Dermis blood vessel endothelial cell (primary cell): Measurements from ENCODE around the gene SLC13A5. TPM values are rescaled to one million over a fixed set of nuclear protein-coding genes. Genes with fewer than 3 reads are reported as not detected.
A peak's percentile ranks its signal among the peaks of the same experiment; 100 is the strongest.
"Not testable (repeated sequence)": the region's sequence is repeated elsewhere in the genome, so short reads cannot be mapped to it uniquely, and the experiment has no call there.

ENCODE experiments used
- DNase-seq: peaks from one replicate; pipeline ENCODE4 v3.0.0; 2010
- total RNA-seq: library from RNA; depleted of rRNA; stranded (reverse); fragments of >200 nt; gene quantifications from 2 replicates; pipeline ENCODE4 v1.2.3, GENCODE V29; 2014

The SLC13A5 gene
- total RNA-seq, 1 donor from 2014 or later, result not detected

DNA sequence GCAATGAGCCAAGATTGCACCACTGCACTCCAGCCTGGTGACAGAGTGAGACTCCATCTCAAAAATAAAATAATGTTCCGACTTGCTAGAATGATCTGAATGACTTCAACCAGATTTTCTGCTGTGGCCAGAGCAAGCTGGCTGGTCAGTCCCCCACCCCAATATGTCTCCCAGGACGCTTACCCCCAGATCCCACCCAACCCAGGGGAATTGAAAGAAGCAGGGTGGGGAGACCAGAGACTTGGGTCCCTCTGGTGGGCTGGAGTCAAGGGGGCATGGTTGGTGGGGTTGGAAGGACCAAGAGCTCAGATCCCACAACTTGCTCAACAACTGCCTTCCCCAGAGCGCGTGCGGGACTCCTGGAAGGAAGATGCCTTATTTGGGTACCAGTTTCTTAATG is 54.8 kb downstream of the SLC13A5 start:
- not testable (repeated sequence) for DNase-seq

DNA sequence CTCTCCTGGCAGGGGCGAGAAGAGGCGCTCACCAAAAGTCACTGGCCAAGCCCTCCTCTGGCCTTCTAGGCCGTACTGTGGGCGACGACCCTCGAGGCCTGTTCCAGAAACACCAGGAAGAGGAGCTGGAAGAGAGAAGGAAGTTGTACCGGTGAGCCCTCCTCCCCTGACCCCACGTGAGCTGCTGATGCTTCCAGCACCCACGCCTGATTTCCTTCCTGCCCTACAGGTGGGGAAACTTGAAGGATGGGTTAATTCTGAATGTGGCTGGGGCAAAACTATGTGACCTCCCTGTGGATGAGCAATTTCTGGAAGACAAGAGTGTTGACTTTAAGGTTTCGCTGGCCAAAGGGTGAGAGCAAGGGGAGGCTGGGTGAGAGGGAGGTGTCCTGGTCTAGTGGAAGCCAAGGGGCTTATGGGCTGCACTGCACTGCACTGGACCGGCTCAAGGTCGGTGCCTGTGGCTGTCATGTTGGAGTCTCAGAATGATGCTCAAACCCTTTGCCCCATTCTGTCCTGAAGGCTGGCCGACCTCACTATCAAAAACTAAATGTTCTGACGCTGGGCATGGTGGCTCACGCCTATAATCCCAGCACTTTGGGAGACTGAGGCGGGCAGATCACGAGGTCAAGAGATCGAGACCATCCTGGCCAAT is 55.4 kb downstream of the SLC13A5 start:
- DNase-seq, result no peak

DNA sequence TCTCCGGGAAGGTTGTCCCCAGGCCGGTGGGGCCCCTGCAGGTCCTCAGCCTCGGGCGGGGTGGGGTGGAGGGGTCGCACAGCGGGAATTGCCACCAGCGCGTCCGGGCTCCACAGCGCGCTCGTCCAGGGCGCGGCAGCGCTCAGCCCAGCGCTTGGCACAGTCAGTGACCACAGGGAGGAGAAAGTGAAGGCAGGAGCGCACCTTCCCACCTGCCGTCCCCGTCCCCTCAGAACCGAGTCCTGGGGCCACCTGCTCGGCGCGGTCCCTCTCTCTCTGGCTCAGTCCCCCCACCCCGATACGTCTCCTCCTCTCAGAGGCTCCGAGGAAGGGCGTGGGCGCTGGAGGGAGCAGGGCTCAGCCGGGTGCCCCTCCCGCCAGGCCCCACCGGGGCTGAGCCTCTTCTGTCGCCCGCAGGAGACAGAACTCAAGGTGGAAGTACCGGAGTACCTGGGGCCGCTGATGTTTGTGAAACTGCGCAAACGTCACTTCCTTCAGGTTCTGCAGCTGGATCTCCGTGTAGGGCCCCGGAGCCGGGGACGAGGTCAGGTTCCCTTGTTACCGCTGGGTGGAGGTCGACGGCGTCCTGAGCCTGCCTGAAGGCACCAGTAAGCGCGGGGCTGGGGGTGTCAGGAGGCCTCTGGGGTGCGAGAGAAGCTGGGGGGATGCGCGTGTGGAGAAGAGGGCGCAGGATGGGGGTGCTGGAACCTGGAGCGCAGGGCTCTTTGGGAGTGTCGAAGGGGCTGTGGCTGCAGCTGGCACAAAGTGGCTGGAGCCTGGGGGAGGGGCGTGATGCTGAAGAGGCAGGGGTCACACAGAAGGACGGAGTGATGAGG is 56.2 kb downstream of the SLC13A5 start:
- not testable (repeated sequence) for DNase-seq

DNA sequence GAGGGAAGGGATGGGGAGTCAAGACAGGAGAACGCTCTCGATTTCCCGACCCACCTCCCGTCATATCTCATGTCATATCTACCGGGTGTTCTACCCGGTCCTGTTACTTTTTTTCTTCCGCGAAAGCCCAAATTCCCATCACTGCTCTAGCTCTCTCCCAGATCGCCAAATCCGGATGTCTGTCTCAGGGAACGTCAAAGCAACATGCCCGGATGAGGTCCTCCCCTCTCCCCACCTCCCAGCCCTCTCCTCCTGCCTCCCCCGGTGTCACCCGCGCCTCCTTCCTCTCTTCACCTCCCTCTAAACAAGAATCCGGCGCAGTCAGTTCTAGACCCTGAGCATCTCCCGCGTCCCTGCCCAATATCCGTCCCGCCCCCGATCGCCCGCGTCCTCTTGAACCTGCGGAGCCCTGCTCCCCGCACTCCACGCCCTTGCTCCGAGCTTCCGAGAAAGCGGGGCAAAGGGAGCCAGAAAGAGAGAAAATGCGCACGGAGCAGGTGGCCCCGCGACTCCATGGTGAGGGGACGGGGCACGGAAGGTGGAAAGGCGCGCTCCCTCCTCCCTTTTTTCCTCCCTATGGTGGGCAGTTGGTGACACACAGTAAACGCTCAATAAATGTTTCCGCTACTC is 57.3 kb downstream of the SLC13A5 start:
- not testable (repeated sequence) for DNase-seq

DNA sequence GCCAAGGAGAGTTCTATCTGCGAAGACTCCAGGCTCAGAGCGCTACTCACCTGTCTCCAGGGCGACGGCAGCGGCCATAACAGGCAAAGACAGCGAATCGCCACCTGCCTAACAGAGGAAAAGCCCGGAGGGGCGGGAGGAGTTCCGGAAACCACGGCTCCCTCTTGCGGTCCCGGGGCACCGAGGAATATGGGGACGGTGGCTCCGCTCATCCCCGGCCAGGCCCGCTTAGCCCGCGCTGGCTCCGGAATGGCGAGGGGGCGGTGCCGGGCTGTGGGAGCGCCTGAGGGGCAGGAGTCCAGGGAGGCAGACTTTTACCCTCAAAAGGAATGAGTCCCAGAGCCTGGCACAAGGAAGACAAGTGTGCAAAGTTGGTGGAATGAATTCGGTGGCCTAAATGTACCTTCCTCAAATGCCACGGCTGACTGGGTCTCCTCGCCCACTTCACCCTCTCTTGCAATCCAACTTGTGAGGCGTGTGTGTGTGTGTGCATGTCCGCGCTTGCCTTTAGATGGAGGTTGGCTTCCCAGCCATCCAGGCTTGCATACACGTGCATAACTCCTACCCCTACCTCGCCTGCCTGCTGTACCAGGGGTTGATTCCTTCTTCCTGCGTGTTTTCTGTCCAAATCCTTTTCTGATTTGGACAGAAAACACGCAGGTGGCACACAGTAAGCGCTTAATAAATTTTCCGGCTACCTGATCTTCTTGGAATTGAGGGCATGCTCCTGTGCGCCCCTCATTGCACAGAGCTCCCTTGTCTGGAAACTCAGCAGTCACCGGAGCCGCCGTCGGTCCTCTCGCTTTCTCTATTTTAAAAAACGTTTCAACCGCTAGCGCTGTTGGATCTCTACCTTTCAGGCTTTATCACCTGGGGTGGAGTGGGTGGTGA is 58.1 kb downstream of the SLC13A5 start:
- DNase-seq, result peak; percentile 5

DNA sequence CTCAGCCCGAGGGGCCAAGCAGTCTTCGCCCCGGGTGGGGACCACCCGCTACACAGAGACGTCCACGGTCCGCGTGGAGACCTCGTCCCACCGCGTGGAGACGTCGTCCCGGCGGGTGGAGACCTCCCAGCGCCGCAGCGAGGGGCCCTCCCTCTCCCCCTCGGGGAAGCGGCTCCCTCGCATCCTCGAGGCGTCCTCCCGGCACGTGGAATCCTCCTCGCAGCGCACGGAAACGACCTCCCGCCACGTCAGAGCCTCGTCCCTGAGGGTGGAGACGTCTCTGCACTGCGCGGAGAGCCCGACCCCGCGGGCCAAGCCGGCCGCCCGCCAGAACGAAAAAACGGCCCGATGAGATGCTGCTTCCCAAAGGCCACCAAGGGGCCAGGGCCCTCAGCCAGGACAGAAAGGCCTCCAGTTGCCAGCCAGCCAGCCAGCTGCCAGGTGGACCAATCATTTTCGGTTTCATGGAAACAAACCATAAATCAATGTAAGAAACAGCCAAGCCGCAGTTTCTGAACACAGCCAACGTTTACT is 61.2 kb downstream of the SLC13A5 start:
- peak; percentile 26 for DNase-seq

DNA sequence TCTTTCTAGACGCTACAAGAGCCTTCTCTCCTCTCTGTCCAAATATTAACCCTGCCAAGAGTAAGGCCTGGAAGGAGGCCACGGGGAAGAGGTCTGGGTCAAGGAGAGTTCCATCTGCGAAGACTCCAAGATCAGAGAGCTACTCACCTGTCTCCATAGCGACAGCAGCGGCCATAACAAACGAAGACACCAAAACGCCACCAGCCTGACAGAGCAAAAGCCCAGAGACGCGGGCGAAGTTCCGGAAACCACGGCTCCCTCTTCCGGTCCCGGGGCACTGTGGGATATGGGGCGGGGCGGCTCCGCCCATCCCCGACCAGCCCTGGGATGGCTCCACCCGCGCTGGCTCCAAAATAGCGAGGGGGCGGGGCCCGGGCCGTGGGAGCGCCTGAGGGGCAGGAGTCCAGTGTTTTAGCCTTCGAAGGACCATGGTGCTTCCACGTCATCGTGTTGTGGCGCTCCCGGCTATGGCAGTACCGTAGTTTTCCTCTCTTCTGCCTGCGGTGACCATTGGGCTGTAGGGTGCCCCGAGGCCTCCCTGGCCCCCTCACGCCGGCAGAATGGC is 61.7 kb downstream of the SLC13A5 start, which contains the start of the genes C17orf100 and MED31:
Gene C17orf100, plus strand, starts transcription at position 409 of the 565 bp plus-strand sequence. Its CDS starts 152 bp downstream, at position 561.
Gene MED31, minus strand, starts transcription at position 252 of the 565 bp plus-strand sequence. Its CDS starts 77 bp downstream, at position 175.
- DNase-seq, result peak; percentile 90

DNA sequence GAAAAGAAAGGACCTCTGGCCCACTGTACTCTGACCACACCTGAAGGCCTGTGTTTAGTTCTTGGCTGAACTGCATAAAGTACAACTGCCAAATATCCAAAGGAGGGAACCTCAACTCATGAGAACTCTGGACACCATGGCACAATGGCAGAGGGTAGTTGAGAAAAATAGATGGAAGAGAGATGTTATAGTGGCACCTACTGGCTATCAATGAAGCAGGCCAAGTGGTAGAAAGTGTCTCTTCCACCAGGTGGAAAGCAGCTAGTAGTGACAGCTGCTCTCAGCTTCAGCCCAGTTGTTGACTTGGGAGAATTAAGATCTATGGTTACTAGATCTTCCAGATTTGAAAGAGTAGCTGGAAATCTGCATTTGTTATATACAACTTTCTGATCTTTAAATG is 65.0 kb downstream of the SLC13A5 start:
- DNase-seq, result peak; percentile 43

DNA sequence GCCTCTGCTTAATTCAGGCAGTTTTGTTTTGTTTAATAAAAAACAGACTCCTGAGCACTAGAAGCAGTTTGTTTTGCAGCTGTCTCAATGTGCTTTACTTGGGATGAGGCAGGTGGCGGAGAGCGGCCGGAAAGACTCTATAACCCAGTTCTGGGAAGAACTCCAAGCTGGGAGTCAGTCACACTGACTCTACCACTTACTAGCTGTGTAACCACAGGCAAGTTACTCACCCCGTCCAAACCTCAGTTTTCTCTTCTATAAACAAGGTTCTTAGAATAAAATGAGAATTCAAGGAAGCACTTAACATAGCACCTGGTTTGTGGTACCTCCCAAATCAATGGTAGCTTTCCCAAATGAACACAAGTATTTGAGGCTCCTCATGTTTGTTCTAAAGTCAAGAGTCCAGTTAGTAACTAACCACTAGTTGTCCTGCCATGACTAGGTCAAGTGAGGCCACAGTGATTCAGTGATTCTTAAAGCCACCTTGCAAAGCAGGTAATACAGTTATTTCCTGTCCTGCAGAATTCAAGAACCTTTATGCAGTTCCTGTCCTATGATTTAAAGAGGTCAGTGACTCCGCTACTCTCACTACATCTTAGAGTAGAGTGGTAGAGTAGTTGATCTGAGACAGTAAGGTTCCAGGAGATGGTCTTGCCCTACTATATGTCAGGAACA is 69.6 kb downstream of the SLC13A5 start:
- DNase-seq, result no peak

DNA sequence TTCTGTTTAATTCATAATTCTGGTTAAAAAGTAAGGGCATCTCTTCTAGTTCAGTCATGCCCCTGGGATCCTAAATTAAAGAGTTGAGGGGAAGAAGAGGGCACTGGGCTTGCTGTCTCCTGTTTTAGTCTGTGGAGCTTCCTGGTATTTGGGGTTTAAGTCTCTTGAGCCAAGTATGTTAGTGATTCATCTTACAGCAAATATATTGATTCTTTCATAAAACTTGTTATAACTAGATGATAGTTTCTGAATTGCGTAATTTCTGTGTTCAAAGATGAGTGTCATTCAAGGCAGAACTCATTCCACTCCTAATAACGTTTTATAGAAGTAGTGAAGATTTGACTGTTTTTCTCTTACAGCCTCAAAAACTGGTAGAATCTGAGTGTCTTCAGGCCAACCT is 70.6 kb downstream of the SLC13A5 start:
- DNase-seq, result no peak

DNA sequence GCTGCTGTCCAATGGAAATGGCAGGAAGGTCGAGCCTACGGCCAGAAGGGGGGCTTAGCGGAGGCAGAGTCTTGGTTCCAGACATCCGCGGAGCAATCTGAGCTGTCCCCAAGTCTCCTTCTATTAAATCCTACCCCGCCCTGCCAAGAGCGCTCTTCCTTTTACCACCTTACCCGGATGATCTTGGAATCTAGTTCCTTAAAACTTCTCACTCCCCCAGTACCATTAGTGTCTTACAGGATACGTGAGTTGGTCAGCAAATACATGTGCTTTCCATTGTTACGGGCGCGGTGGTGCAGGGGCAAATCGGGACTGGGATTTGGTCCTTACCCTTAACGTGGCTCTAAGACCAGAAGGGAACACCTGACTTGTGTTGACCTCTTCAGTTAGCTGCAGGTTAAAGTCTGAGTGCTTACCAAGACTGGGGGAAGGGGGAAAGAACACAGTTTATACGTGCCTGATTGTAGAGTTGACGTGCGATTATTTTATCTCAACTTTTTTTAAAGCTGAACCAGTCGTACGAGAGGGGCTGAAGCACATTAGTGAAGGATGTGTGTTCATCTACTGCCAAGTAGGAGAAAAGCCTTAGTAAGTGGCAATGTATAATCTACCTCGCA is 71.8 kb downstream of the SLC13A5 start:
- DNase-seq, result peak; percentile 58

DNA sequence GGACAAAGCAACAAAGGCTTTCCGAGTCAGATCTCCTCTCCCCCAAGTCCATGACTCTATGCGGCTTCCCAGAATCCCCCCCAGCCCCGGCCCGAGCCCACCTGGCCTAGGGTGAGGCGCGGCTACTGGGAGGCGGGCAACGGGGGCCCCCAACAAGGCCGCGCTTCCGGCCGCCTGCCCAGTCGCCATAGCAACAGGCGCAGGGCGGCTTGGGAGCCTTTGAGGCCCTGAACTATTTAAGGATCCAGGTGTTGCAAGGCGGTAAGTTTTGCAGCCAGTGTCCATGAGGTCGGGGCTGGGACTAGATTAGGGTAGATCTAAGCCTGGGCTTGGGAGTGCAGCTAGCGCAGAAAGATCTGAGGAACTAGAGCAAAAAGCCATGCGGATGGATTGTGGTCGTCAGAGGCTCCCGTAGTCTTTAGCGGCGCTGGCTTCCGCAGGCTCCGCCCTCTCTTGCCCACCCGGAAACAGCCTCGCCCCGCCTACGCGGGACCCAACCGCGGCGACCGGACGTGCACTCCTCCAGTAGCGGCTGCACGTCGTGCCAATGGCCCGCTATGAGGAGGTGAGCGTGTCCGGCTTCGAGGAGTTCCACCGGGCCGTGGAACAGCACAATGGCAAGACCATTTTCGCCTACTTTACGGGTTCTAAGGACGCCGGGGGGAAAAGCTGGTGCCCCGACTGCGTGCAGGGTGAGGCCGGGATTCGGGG is 72.5 kb downstream of the SLC13A5 start, which contains the start of the genes KIAA0753 and TXNDC17:
Gene KIAA0753, minus strand, starts transcription at position 176 of the 711 bp plus-strand sequence. CDS start 5,608 bp downstream, outside the sequence.
Gene TXNDC17, plus strand, starts transcription at position 525 of the 711 bp plus-strand sequence. Its CDS starts 23 bp downstream, at position 548.
- peak; percentile 94 for DNase-seq

DNA sequence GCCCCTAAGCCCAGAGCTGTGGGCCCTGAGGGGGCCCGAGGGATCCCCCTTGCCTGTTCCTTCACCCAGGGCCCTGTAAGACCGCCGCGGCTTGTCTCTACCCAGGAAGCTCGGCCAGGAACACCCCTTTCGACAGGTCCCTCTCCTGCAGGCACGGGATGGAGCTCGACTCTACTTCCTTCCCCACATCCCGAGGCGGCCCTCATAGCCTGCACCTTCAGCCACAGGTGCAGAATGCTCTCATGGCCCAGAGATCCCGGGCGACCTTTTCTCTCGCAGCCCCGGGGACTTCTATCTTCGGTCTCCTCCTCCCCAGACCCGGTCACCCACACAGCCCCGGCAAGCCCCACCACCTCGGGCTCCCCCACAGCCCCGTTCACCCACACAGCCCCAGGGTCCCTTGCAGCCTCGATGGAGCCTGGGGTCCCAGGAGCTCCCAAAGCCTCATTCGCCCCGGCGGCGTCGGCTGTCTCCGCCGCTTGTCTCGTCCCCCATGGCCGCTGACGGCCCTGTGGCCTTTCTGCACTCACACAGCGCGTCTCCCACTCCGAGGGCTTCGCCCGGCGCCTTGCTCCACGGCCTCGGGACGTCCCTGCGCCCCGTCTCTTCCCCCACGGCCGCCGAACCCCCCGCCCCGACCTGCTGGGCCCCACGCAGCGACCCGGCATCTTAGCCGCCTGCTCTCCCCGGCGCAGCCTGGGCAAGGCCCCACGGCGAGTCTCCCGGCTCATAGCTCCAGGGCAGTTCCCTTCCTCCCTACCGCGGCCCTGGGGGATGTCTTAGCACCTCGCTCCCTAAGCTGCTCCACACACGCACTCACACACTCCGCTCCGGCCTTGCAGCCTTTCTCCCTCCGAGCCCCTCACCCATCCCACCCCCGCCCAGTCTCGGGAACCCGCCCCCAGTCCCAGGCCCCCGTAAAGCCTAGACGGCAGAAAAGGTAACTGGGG is 73.3 kb downstream of the SLC13A5 start:
- DNase-seq, result peak; percentile 58

DNA sequence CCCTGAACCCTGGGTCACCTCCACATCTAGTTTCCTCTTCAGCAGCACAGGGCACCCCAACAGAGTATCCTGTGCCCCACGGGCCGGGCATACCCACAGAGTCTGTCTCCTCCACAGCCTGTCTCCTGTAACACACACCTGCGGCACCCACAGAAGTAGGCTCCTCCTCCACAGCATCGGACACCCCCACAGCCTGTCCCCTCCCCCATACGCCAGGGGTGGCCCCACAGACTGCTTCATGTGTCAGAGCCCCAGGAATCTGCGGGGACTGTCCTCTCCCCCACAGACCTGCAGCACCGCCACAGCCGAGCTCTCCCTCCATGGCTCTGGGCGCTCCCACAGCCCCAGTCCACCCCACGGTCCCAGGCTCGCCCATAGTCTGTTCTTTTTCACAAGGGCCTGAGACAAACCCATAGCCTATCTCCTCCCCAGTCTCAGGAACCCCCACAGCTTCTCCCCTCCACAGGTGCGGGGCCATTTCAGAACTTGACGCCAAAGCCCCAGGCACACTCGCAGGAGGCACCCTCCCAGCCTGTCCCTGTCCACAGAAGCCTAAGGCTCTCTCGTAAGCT is 74.1 kb downstream of the SLC13A5 start:
- no peak for DNase-seq

DNA sequence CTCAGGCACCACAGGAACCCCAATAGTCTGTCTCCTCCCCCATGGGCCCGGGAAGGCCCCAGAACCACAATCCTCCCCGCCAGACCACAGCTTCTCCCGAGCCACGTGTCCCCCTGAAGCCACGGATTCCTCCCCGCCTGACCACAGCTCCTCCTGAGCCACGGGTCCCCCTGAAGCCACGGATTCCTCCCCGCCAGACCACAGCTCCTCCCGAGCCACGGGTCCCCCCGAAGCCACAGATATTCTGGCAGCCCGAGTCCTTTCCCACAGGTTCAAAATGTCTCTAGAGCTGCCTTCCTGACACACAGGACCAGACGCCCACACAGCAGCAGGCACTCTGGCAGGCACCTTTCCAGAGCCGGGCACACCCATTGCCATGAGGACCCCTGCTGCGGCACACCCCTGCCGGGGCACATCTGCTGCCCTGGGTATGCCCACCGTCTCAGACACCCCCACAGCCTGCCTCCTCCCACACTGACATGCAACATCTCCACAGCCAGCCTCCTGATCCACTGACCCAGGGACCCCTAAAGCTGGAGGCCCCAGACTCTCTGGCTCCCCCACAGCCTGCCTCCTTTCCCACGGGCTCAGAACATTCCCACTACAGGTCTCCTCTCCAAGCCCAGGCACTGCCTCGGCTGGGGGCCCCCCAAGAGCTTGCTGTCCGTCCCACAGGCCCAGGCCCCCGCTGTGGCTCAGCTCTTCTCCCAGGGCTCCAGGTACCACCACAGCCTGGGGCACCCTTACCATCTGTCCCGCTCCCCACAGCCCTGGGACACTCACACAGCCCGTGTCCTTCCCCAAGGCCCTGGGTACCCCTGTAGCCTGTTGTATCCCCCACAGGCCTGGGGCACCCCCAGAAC is 74.9 kb downstream of the SLC13A5 start:
- DNase-seq, result no peak

DNA sequence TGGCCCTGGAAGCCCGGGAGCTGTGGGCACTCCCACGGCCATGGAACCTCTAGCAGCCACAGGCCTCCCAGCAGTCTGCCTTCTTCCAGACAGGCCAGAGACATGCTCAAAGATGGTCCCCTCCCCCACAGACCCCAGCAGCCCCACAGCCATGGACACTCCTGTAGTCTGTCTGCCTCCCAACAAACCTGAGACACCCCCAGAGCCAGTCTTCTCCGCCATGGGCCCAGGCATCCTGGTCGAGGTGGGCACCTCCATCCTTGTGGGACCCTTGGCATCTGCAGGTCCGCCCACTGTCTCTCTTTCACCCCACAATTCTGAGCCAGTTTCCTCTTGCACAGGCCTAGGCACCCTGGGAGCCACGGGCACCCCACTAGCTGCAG is 75.7 kb downstream of the SLC13A5 start:
- no peak for DNase-seq
